ENCODE results near the gene ARHGAP45. TPM values are rescaled to one million over a fixed set of nuclear protein-coding genes. Genes with fewer than 3 reads are reported as not detected.
A peak's percentile ranks its signal among the peaks of the same experiment; 100 is the strongest.

Gene ARHGAP45
- total and polyA plus RNA-seq, 8 donors: 5.1 to 21.6 (median 11.2) TPM

GRCh38 chr19:1039646-1040475 lies 27.1 kb upstream of the ARHGAP45 start, which contains the start of gene ABCA7:
Gene ABCA7, plus strand, starts transcription at chr19:1040107. Its CDS starts 1,255 bp downstream, at chr19:1041362.
- intact Hi-C loops (cut with DNase I): no loop called here
- WGBS, 2 donors: 2% methylated on average over 53 to 56 of the region's 56 CpGs
- H3K9me3 ChIP-seq: no peaks in the 10 kb centered on the region
- no peaks in the 10 kb centered on the region for H3K27me3 ChIP-seq
- DNase-seq (peak; percentile 99 to 100 (median 100)), ATAC-seq (peak; percentile 91 to 94 (median 93)), FAIRE-seq (no peak)
- H3K4me1 ChIP-seq: peaks cover 0 to 10% (median 0%) of the 10 kb centered on the region in 3 donors
- peak within 1 kb of the TSS; percentile 18 to 55 (median 33) for H3K4me3 ChIP-seq
- no peaks in the 10 kb centered on the region for H3K36me3 ChIP-seq
- no peak for TF ChIP-seq CTCF (IDR thresholded peaks at IDR 0.05)
- H3K27ac ChIP-seq: peak within 1 kb of the TSS in 3 of 4 donors; percentile 8 to 43 (median 35)

GRCh38 chr19:1040476-1041271 lies 26.3 kb upstream of the ARHGAP45 start:
- peaks cover 0 to 10% (median 0%) of the 10 kb centered on the region in 3 donors for H3K4me1 ChIP-seq
- WGBS, 2 donors: 1% methylated on average over 27 of the region's 27 CpGs

GRCh38 chr19:1041272-1041834 lies 25.6 kb upstream of the ARHGAP45 start:
- H3K27ac ChIP-seq: peak overlapping the region in 1 of 4 donors; percentile 8
- peaks cover 0 to 10% (median 0%) of the 10 kb centered on the region in 3 donors for H3K4me1 ChIP-seq
- intact Hi-C loops (cut with DNase I): no loop called here

More at GRCh38 chr19:1040476-1041271, 26.3 kb upstream of the ARHGAP45 start:
- peak overlapping the region; percentile 18 to 55 (median 33) for H3K4me3 ChIP-seq
- ATAC-seq (peak; percentile 75 to 84 (median 77)), DNase-seq (peak; percentile 89 to 94 (median 90)), FAIRE-seq (no peak)
- H3K27me3 ChIP-seq: no peaks in the 10 kb centered on the region
- H3K27ac ChIP-seq: peak overlapping the region in 3 of 4 donors; percentile 8 to 43 (median 35)
- no peaks in the 10 kb centered on the region for H3K9me3 ChIP-seq
- intact Hi-C loops (cut with DNase I): no loop called here
- no peak for TF ChIP-seq CTCF (IDR thresholded peaks at IDR 0.05)
- H3K36me3 ChIP-seq: no peaks in the 10 kb centered on the region

More at GRCh38 chr19:1041272-1041834, 25.6 kb upstream of the ARHGAP45 start:
- Histone ChIP-seq H3K9me3 (no peaks in the 10 kb centered on the region), H3K4me3 (peak overlapping the region in 2 of 4 donors; percentile 40 to 55), H3K27me3 (no peaks in the 10 kb centered on the region), H3K36me3 (no peaks in the 10 kb centered on the region)
- peak in 1 of 6 donors; percentile 48 for DNase-seq
- FAIRE-seq: no peak
- TF ChIP-seq CTCF (IDR thresholded peaks at IDR 0.05): no peak
- WGBS, 2 donors: 24 to 37% methylated on average over 23 to 26 of the region's 26 CpGs
- no peak for ATAC-seq
